Stimulated activated CD8-positive, alpha-beta memory T cell treated with anti-CD3 and anti-CD28 coated beads, Interleukin-12 subunit alpha, Interleukin-12 subunit beta, amount 100 ng/mL, for 24 hours (primary cell): Measurements from ENCODE around the gene RBMX2.
"Not testable (repeated sequence)": the region's sequence is repeated elsewhere in the genome, so short reads cannot be mapped to it uniquely, and the experiment has no call there.

Experiments used
- DNase-seq: peaks from one replicate; pipeline ENCODE4 v3.0.0-alpha.2; 2020; ENCODE audit errors: extremely low read depth

Gene RBMX2

GRCh38 chrX:130401415-130402207, at the start of gene RBMX2:
TSS of gene RBMX2 (plus strand) at chrX:130401987. CDS start at chrX:130402033, 46 bp downstream.
- peak; percentile 22 for DNase-seq

- DNase-seq = not testable (repeated sequence)
Observed at GRCh38 chrX:130352050-130352449, 49.7 kb upstream of the RBMX2 start.

- DNase-seq = no peak
Observed at GRCh38 chrX:130376077-130376476, 25.7 kb upstream of the RBMX2 start.

- DNase-seq = no peak
Observed at GRCh38 chrX:130378024-130378669, 23.6 kb upstream of the RBMX2 start.

- DNase-seq = no peak
Observed at GRCh38 chrX:130385520-130385919, 16.3 kb upstream of the RBMX2 start, which contains the start of gene GPR119. TSS of gene GPR119 (minus strand) at chrX:130385674. CDS start at chrX:130385447, 227 bp downstream.

GRCh38 chrX:130386408-130386808, 15.4 kb upstream of the RBMX2 start:
- DNase-seq = no peak

GRCh38 chrX:130393451-130394074, 8.2 kb upstream of the RBMX2 start:
- no peak for DNase-seq

GRCh38 chrX:130395341-130395740, 6.4 kb upstream of the RBMX2 start:
- DNase-seq = no peak

- no peak for DNase-seq
Observed at GRCh38 chrX:130402208-130402684, 459 bp downstream of the RBMX2 start.

- DNase-seq = no peak
Observed at GRCh38 chrX:130413415-130413814, 11.6 kb downstream of the RBMX2 start.

GRCh38 chrX:130414800-130415199, 13.0 kb downstream of the RBMX2 start:
- DNase-seq = no peak

- no peak for DNase-seq
Observed at GRCh38 chrX:130415201-130415600, 13.4 kb downstream of the RBMX2 start.

- no peak for DNase-seq
Observed at GRCh38 chrX:130416785-130417184, 15.0 kb downstream of the RBMX2 start.

GRCh38 chrX:130418066-130418465, 16.3 kb downstream of the RBMX2 start:
- DNase-seq = no peak

- DNase-seq = no peak
Observed at GRCh38 chrX:130418740-130419139, 17.0 kb downstream of the RBMX2 start.

- no peak for DNase-seq
Observed at GRCh38 chrX:130419263-130419662, 17.5 kb downstream of the RBMX2 start.

- no peak for DNase-seq
Observed at GRCh38 chrX:130426531-130426930, 24.7 kb downstream of the RBMX2 start.

- not testable (repeated sequence) for DNase-seq
Observed at GRCh38 chrX:130429236-130429635, 27.4 kb downstream of the RBMX2 start.

GRCh38 chrX:130435937-130436336, 34.1 kb downstream of the RBMX2 start:
- DNase-seq = no peak

- DNase-seq = not testable (repeated sequence)
Observed at GRCh38 chrX:130437996-130438395, 36.2 kb downstream of the RBMX2 start.

GRCh38 chrX:130443875-130444274, 42.1 kb downstream of the RBMX2 start:
- no peak for DNase-seq

- no peak for DNase-seq
Observed at GRCh38 chrX:130444641-130445336, 43.0 kb downstream of the RBMX2 start.
